Measurements from ENCODE around the gene PLA2G2D. TPM values are rescaled to one million over a fixed set of nuclear protein-coding genes. Genes with fewer than 3 reads are reported as not detected.
"Not testable (repeated sequence)": the region's sequence is repeated elsewhere in the genome, so short reads cannot be mapped to it uniquely, and the experiment has no call there.

Gene PLA2G2D
- total RNA-seq, 1 donor from 2014 or later = 0.09 TPM

- Mint-ChIP-seq H3K36me3 (ENCODE audit: low read depth) (no peaks in the 10 kb centered on the region), H3K4me1 (ENCODE audit: low read depth) (no peaks in the 10 kb centered on the region), H3K27ac (no peak within 1 kb of the TSS), H3K27me3 (ENCODE audit: low read depth) (peaks cover 5% of the 10 kb centered on the region), H3K4me3 (ENCODE audit: low read depth) (no peak within 1 kb of the TSS), H3K9me3 (no peaks in the 10 kb centered on the region)
- no peak for DNase-seq (ENCODE audit: low spot score)
- intact Hi-C loops (cut with micrococcal nuclease) = no loop called here
Observed at GRCh38 chr1:20138961-20139550, 19.7 kb upstream of the PLA2G2D start, which contains the start of gene PLA2G2F. Gene PLA2G2F (plus strand): TSS chr1:20139323. CDS start chr1:20139428, 105 bp downstream.

DNA sequence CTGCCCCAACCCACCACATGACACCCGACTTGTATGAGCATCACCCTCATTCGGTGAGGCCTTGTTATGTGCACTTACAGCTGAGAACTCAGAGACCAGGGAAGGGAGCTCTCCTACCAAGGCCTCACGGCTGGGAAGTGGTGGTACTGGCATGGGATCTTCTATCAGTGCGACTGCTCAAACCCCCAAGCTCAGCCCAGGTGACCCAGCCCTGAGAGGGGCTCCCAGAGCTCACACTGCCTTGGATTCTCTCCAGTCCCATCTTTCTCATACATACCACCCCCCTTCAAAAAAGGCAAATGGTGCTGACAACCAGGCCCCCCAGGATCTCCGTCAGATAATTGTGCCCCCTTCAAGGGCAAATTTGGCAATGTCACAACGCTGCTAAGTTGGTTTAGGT lies 19.0 kb upstream of the PLA2G2D start:
- Mint-ChIP-seq H3K4me3 (ENCODE audit: low read depth) (no peak overlapping the region), H3K4me1 (ENCODE audit: low read depth) (no peaks in the 10 kb centered on the region), H3K9me3 (no peaks in the 10 kb centered on the region), H3K36me3 (ENCODE audit: low read depth) (no peaks in the 10 kb centered on the region), H3K27me3 (ENCODE audit: low read depth) (peaks cover 8% of the 10 kb centered on the region), H3K27ac (no peak overlapping the region)
- intact Hi-C loops (cut with micrococcal nuclease) = no loop called here
- DNase-seq (ENCODE audit: low spot score) = no peak

DNA sequence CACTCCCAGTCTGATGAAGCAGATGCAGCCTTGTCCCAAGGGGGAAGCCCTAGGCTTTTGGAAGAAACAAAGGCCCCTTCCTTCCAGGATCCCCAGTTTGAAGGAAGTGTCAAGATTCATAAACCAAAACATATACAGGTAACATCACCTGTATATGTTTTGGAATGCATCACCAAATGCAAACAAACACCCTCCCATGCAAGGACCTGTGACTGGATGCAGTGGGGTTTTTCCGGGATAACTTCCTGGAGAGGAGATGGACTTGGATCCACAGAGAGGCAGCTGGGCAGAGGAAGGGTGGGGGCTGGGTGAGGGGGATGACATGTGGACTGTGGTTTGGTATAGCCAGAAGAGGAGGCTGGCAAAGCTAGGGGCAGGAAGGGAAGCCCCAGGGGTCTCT lies 18.3 kb upstream of the PLA2G2D start:
- Mint-ChIP-seq H3K4me1 (ENCODE audit: low read depth) (no peaks in the 10 kb centered on the region), H3K27ac (no peak overlapping the region), H3K36me3 (ENCODE audit: low read depth) (no peaks in the 10 kb centered on the region), H3K27me3 (ENCODE audit: low read depth) (peaks cover 11% of the 10 kb centered on the region), H3K9me3 (no peaks in the 10 kb centered on the region), H3K4me3 (ENCODE audit: low read depth) (no peak overlapping the region)
- DNase-seq (ENCODE audit: low spot score) = no peak
- intact Hi-C loops (cut with micrococcal nuclease) = no loop called here

- H3K27ac Mint-ChIP-seq = no peak overlapping the region
- intact Hi-C loops (cut with micrococcal nuclease) = no loop called here
- H3K9me3 Mint-ChIP-seq = no peaks in the 10 kb centered on the region
- no peak overlapping the region for H3K4me3 Mint-ChIP-seq (ENCODE audit: low read depth)
- no peaks in the 10 kb centered on the region for H3K4me1 Mint-ChIP-seq (ENCODE audit: low read depth)
- no peaks in the 10 kb centered on the region for H3K36me3 Mint-ChIP-seq (ENCODE audit: low read depth)
- H3K27me3 Mint-ChIP-seq (ENCODE audit: low read depth) = peaks cover 13% of the 10 kb centered on the region
- no peak for DNase-seq (ENCODE audit: low spot score)
Observed at GRCh38 chr1:20137055-20137454, 17.7 kb upstream of the PLA2G2D start.

GRCh38 chr1:20136249-20136648 lies 16.9 kb upstream of the PLA2G2D start:
- H3K4me3 Mint-ChIP-seq (ENCODE audit: low read depth) = no peak overlapping the region
- H3K36me3 Mint-ChIP-seq (ENCODE audit: low read depth) = no peaks in the 10 kb centered on the region
- no peaks in the 10 kb centered on the region for H3K4me1 Mint-ChIP-seq (ENCODE audit: low read depth)
- peaks cover 14% of the 10 kb centered on the region for H3K27me3 Mint-ChIP-seq (ENCODE audit: low read depth)
- H3K9me3 Mint-ChIP-seq = no peaks in the 10 kb centered on the region
- intact Hi-C loops (cut with micrococcal nuclease) = no loop called here
- no peak overlapping the region for H3K27ac Mint-ChIP-seq
- no peak for DNase-seq (ENCODE audit: low spot score)

DNA sequence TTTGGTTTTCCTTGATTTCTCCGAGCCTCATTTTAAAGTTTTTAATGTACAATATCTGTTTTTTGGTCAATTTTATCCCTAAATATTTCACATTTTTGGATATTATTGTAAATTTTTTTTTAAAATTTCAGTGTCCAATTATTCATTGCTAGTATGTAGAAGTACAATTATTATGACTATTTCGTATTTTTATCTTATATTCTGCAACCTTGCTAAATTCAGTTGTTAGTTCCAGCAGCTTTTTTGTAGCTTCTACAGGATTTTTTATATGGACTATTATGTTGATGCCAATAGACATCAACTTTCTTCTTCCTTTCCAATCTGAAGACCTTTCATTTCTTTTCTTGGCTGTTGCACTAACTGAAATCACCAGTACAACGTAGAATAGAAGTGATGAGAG lies 15.7 kb upstream of the PLA2G2D start:
- H3K36me3 Mint-ChIP-seq (ENCODE audit: low read depth) = no peaks in the 10 kb centered on the region
- H3K4me3 Mint-ChIP-seq (ENCODE audit: low read depth) = no peak overlapping the region
- H3K4me1 Mint-ChIP-seq (ENCODE audit: low read depth) = no peaks in the 10 kb centered on the region
- intact Hi-C loops (cut with micrococcal nuclease) = no loop called here
- no peak overlapping the region for H3K27ac Mint-ChIP-seq
- DNase-seq (ENCODE audit: low spot score) = no peak
- no peaks in the 10 kb centered on the region for H3K9me3 Mint-ChIP-seq
- peaks cover 14% of the 10 kb centered on the region for H3K27me3 Mint-ChIP-seq (ENCODE audit: low read depth)

- intact Hi-C loops (cut with micrococcal nuclease); H3K4me3 Mint-ChIP-seq (ENCODE audit: low read depth); H3K4me1 Mint-ChIP-seq (ENCODE audit: low read depth); H3K36me3 Mint-ChIP-seq (ENCODE audit: low read depth); DNase-seq (ENCODE audit: low spot score); H3K27ac Mint-ChIP-seq; H3K9me3 Mint-ChIP-seq: not testable (repeated sequence)
- peaks cover 12% of the 10 kb centered on the region for H3K27me3 Mint-ChIP-seq (ENCODE audit: low read depth)
Observed at GRCh38 chr1:20130518-20130917, 11.2 kb upstream of the PLA2G2D start.

- intact Hi-C loops (cut with micrococcal nuclease) = no loop called here
- no peak for DNase-seq (ENCODE audit: low spot score)
- H3K4me1 Mint-ChIP-seq (ENCODE audit: low read depth) = no peaks in the 10 kb centered on the region
- H3K36me3 Mint-ChIP-seq (ENCODE audit: low read depth) = no peaks in the 10 kb centered on the region
- no peaks in the 10 kb centered on the region for H3K9me3 Mint-ChIP-seq
- H3K27me3 Mint-ChIP-seq (ENCODE audit: low read depth) = peaks cover 3% of the 10 kb centered on the region
- no peak overlapping the region for H3K27ac Mint-ChIP-seq
- no peak overlapping the region for H3K4me3 Mint-ChIP-seq (ENCODE audit: low read depth)
Observed at GRCh38 chr1:20126806-20127440, 7.6 kb upstream of the PLA2G2D start.

DNA sequence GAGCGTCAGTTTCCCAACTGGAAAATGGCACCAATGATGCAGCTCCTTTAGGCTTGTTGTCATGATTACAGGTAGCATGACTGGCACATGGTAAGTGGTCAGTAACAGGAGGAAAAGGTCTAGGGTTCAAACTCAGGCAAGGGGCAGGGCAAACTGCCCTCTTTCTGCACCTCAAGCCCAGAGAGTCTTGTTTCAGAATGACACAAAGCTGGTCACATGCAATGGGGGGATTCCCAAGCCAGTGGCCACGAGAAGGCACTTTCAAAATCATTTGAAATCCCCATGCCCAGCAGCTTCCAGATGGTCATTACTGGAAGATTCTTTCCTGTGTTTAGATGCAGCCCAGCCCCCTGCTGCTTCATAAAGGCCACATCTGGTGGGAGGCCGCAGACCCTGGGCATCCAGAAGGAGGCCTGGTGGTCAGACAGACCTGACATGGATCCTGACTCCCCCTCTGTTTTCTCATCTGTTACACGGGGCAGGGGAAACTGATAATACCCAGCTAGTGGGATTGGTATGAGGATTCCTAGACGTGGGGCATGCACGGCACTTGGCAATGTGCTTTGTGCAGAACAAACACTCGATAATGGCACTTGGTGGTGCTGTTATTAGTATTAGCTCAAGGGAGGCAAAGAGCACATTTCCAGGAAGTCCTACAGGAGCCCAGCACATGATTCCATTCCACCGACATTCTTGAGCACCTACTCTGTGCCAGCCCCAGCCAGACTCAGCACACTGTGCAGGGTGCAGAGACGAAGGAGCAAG lies 6.9 kb upstream of the PLA2G2D start:
- Mint-ChIP-seq H3K27me3 (ENCODE audit: low read depth) (peaks cover 3% of the 10 kb centered on the region), H3K27ac (no peak overlapping the region), H3K9me3 (no peaks in the 10 kb centered on the region), H3K4me3 (ENCODE audit: low read depth) (no peak overlapping the region), H3K4me1 (ENCODE audit: low read depth) (no peaks in the 10 kb centered on the region), H3K36me3 (ENCODE audit: low read depth) (no peaks in the 10 kb centered on the region)
- intact Hi-C loops (cut with micrococcal nuclease) = no loop called here
- DNase-seq (ENCODE audit: low spot score) = no peak

GRCh38 chr1:20125100-20125499 lies 5.8 kb upstream of the PLA2G2D start:
- Mint-ChIP-seq H3K36me3 (ENCODE audit: low read depth) (no peaks in the 10 kb centered on the region), H3K27ac (no peak overlapping the region), H3K27me3 (ENCODE audit: low read depth) (peaks cover 3% of the 10 kb centered on the region), H3K4me1 (ENCODE audit: low read depth) (no peaks in the 10 kb centered on the region), H3K9me3 (no peaks in the 10 kb centered on the region), H3K4me3 (ENCODE audit: low read depth) (no peak overlapping the region)
- intact Hi-C loops (cut with micrococcal nuclease) = no loop called here
- no peak for DNase-seq (ENCODE audit: low spot score)

GRCh38 chr1:20124456-20125057 lies 5.2 kb upstream of the PLA2G2D start:
- H3K27me3 Mint-ChIP-seq (ENCODE audit: low read depth) = peaks cover 8% of the 10 kb centered on the region
- H3K36me3 Mint-ChIP-seq (ENCODE audit: low read depth) = no peaks in the 10 kb centered on the region
- no peaks in the 10 kb centered on the region for H3K4me1 Mint-ChIP-seq (ENCODE audit: low read depth)
- intact Hi-C loops (cut with micrococcal nuclease) = no loop called here
- H3K27ac Mint-ChIP-seq = no peak overlapping the region
- H3K4me3 Mint-ChIP-seq (ENCODE audit: low read depth) = no peak overlapping the region
- no peak for DNase-seq (ENCODE audit: low spot score)
- no peaks in the 10 kb centered on the region for H3K9me3 Mint-ChIP-seq

DNA sequence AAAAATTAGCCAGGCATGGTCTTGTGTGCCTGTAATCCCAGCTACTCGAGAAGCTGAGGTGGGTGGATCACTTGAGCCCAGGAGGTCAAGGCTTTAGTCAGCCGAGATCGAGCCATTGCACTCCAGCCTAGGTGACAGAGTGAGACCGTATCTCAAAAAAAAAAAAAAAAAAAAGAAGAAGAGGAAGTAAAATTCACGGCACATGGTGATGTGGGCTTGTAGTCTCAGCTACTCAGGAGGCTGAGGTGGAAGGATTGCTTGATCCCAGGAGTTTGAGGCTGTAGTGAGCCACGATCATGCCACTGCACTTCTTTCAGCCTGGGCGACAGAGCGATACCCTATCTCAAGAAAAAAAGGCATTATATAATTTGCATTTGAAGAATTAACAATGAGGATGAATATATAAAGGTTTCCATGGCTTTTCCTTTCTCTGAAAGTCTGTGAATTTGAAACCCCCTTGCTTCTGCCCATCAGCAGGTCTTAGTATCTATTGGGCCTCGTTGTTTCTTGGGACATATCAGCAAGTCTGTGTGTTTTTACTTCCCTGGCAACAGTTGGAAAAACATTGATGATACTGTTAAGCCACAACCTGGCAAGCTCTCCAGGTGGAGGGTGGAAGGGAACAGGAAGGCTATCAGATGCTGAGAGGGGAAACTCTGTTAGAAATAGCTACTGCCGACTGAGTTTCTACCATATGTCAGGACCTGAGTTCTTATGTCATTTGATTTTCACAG lies 4.6 kb upstream of the PLA2G2D start:
- Mint-ChIP-seq H3K9me3 (no peaks in the 10 kb centered on the region), H3K27me3 (ENCODE audit: low read depth) (peaks cover 8% of the 10 kb centered on the region), H3K36me3 (ENCODE audit: low read depth) (no peaks in the 10 kb centered on the region), H3K4me3 (ENCODE audit: low read depth) (no peak overlapping the region), H3K27ac (no peak overlapping the region), H3K4me1 (ENCODE audit: low read depth) (no peaks in the 10 kb centered on the region)
- intact Hi-C loops (cut with micrococcal nuclease) = no loop called here
- no peak for DNase-seq (ENCODE audit: low spot score)

Measured in activated T-helper 2 cell treated with anti-CD3 and anti-CD28 coated beads, Interferon-gamma antibody, Interleukin-2, Interleukin-4, amounts not matched to agents 10 μg/mL and 5 μg/mL and 100 μg/mL, durations not matched to agents 14 hours and 24 hours and 36 hours (primary cell).